Measurements from ENCODE around the gene STON1. TPM values are rescaled to one million over a fixed set of nuclear protein-coding genes. Genes with fewer than 3 reads are reported as not detected.

STON1 gene
- total RNA-seq, 1 donor from 2014 or later, result 48.1 TPM

- TF ChIP-seq POLR2AphosphoS5 (IDR thresholded peaks at IDR 0.05; ENCODE audit: insufficient read depth in 1 of 2, low read depth in 1 of 2) (no peak), CTCF (IDR thresholded peaks at IDR 0.05) (no peak), POLR2A (IDR thresholded peaks at IDR 0.05) (no peak)
- Histone ChIP-seq H3K9me3 (no peaks in the 10 kb centered on the region), H3K4me1 (peaks cover 9% of the 10 kb centered on the region), H3K27ac (no peak overlapping the region), H3K27me3 (no peaks in the 10 kb centered on the region), H3K4me3 (no peak overlapping the region), H3K36me3 (no peaks in the 10 kb centered on the region)
- DNase-seq (ENCODE audit: extremely low spot score in 2 of 2), result no peak
- intact Hi-C loops (cut with DNase I), result no loop called here
Measured at GRCh38 chr2:48560546-48561209, 30.7 kb downstream of the STON1 start.

GRCh38 chr2:48562281-48562680 lies 32.3 kb downstream of the STON1 start:
- H3K27me3 ChIP-seq, result no peaks in the 10 kb centered on the region
- DNase-seq (ENCODE audit: extremely low spot score in 2 of 2), result no peak
- no peaks in the 10 kb centered on the region for H3K36me3 ChIP-seq
- H3K9me3 ChIP-seq, result no peaks in the 10 kb centered on the region
- intact Hi-C loops (cut with DNase I), result no loop called here
- H3K27ac ChIP-seq, result no peak overlapping the region
- TF ChIP-seq POLR2A (IDR thresholded peaks at IDR 0.05) (no peak), POLR2AphosphoS5 (IDR thresholded peaks at IDR 0.05; ENCODE audit: insufficient read depth in 1 of 2, low read depth in 1 of 2) (no peak)
- H3K4me3 ChIP-seq, result no peak overlapping the region
- peaks cover 20% of the 10 kb centered on the region for H3K4me1 ChIP-seq

GRCh38 chr2:48566592-48567310 lies 36.8 kb downstream of the STON1 start:
- intact Hi-C loops (cut with DNase I), result no loop called here
- Histone ChIP-seq H3K27ac (no peak overlapping the region), H3K36me3 (no peaks in the 10 kb centered on the region), H3K27me3 (no peaks in the 10 kb centered on the region), H3K4me1 (peaks cover 23% of the 10 kb centered on the region), H3K9me3 (no peaks in the 10 kb centered on the region), H3K4me3 (no peak overlapping the region)
- no peak for DNase-seq (ENCODE audit: extremely low spot score in 2 of 2)
- TF ChIP-seq CTCF (IDR thresholded peaks at IDR 0.05) (no peak), POLR2AphosphoS5 (IDR thresholded peaks at IDR 0.05; ENCODE audit: insufficient read depth in 1 of 2, low read depth in 1 of 2) (no peak), POLR2A (IDR thresholded peaks at IDR 0.05) (no peak)

GRCh38 chr2:48567671-48568070 lies 37.7 kb downstream of the STON1 start:
- intact Hi-C loops (cut with DNase I), result no loop called here
- Histone ChIP-seq H3K4me1 (peaks cover 23% of the 10 kb centered on the region), H3K36me3 (no peaks in the 10 kb centered on the region), H3K27me3 (no peaks in the 10 kb centered on the region), H3K9me3 (no peaks in the 10 kb centered on the region), H3K4me3 (no peak overlapping the region), H3K27ac (no peak overlapping the region)
- TF ChIP-seq POLR2A (IDR thresholded peaks at IDR 0.05) (no peak), CTCF (IDR thresholded peaks at IDR 0.05) (no peak)
- peak in 1 of 2 donors; percentile 16 for DNase-seq (ENCODE audit: extremely low spot score in 2 of 2)

GRCh38 chr2:48568547-48568946 lies 38.6 kb downstream of the STON1 start:
- Histone ChIP-seq H3K4me1 (peaks cover 23% of the 10 kb centered on the region), H3K27ac (no peak overlapping the region)
- no peak for TF ChIP-seq POLR2AphosphoS5 (IDR thresholded peaks at IDR 0.05; ENCODE audit: insufficient read depth in 1 of 2, low read depth in 1 of 2)
- TF ChIP-seq CTCF (IDR thresholded peaks at IDR 0.05), result no peak

More at GRCh38 chr2:48568547-48568946, 38.6 kb downstream of the STON1 start:
- H3K9me3 ChIP-seq, result no peaks in the 10 kb centered on the region
- DNase-seq (ENCODE audit: extremely low spot score in 2 of 2), result peak in 1 of 2 donors; percentile 34
- no peak overlapping the region for H3K4me3 ChIP-seq
- no peaks in the 10 kb centered on the region for H3K27me3 ChIP-seq
- intact Hi-C loops (cut with DNase I), result no loop called here
- peaks cover 0 to 7% of the 10 kb centered on the region in 2 donors for H3K36me3 ChIP-seq

Data from vagina (tissue), 2 donors.